ENCODE results near the gene RNF144A. TPM values are rescaled to one million over a fixed set of nuclear protein-coding genes. Genes with fewer than 3 reads are reported as not detected.

Gene RNF144A
- polyA plus RNA-seq, 1 experiment = 0.24 TPM

DNA sequence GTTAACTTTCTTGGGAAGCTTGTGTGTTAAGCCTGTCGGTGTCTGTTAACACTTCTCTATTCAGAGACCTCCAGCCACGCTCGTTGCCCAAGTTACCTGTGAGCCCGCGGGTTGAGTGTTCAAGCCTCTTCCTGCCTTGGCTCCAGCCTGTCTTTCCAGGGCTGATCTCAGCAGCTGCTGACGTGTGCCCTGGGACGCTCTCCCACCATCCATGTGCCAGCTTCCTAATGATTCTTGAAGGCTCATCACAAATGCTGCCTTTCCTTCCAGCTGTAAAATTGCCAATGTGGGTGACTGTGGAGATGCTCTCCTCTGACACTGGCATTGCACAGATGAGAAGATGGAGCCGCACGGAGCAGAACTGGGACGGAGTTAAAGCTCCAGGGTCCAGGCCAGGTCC, 6.1 kb downstream of the RNF144A start:
- H3K4me3 ChIP-seq (ENCODE audit: low read depth, low read length) = no peak overlapping the region
- CTCF ChIA-PET = no interaction called here
- POLR2A ChIA-PET = no interaction called here
- H3K27me3 ChIP-seq (ENCODE audit: control insufficient read depth, insufficient read depth, low read length) = peaks cover 8% of the 10 kb centered on the region
- no peak for TF ChIP-seq CTCF (IDR thresholded peaks at IDR 0.05; ENCODE audit: low read depth, low read length)
- DNase-seq (ENCODE audit: low read depth, low spot score) = no peak
- H3K27ac ChIP-seq (ENCODE audit: low read depth, low read length) = no peak overlapping the region
- H3K9me3 ChIP-seq (ENCODE audit: control insufficient read depth, insufficient read depth, low read length) = no peaks in the 10 kb centered on the region

DNA sequence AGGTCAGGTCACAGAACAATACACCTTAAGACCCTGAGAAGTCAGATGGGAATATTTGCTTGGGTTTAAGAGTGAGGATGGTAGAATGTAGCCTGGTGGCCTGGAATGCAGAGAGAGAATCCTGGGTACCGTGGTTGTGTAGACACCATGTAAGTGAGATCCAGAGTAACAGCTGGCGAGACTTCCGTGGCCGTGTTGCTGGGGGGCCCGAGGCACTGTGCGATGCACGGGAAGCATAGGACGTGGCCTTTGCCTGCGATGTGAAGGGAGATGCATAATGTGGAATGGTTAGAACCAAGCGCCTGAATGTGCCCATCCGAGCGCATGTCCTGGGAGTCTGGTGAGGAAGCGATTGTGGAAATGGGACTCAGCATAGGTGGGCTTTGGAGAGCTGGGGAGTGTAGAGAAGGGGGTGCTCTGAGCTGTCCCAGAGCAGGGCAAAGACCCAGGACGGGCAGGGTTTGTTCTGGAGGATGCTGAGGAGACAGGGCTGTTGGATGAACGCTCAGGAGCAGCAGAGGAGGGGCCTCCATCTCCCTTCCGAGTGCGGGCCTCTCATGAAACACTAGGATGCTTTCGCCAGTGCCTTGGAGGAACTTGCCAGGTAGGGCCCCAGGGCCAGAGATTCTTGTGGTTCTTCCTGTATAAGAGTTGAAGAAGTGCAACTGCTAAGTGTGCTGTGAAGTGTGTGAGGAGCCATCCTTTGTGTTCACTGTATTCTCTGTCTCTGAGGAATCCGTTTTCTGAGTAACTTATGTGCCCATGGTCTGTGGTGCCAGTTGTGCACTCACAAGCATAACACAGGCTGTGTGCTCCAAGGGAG, 7.1 kb downstream of the RNF144A start:
- no peak for TF ChIP-seq CTCF (IDR thresholded peaks at IDR 0.05; ENCODE audit: low read depth, low read length)
- Histone ChIP-seq H3K27me3 (ENCODE audit: control insufficient read depth, insufficient read depth, low read length) (peaks cover 4% of the 10 kb centered on the region), H3K27ac (ENCODE audit: low read depth, low read length) (no peak overlapping the region), H3K9me3 (ENCODE audit: control insufficient read depth, insufficient read depth, low read length) (no peaks in the 10 kb centered on the region), H3K4me3 (ENCODE audit: low read depth, low read length) (no peak overlapping the region)
- POLR2A ChIA-PET = no interaction called here
- DNase-seq (ENCODE audit: low read depth, low spot score) = no peak
- CTCF ChIA-PET = no interaction called here

DNA sequence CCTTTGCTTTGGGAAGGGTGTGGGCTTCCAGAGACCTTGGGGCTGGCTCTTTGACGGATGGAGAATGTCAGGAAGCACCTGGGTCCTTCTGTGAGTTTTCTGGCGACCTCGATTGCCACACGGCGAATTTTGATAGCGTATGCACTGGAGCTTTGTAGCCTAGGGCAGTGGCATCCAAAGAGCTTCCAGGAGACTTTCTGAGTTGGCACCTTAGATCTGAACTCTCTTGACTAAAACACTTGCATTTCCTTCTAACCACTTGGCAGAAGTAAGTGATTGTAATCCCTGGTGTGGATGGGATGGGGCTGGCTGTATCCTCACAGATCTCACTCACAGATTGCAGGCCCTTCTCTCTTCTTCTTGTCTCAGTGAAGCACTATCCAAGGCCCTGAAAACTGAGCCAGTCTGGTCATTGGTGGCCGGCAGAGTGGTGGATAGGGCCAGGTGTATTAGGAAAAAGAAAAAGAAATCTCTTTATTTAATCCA, 7.8 kb downstream of the RNF144A start:
- no peak for TF ChIP-seq CTCF (IDR thresholded peaks at IDR 0.05; ENCODE audit: low read depth, low read length)
- no peaks in the 10 kb centered on the region for H3K9me3 ChIP-seq (ENCODE audit: control insufficient read depth, insufficient read depth, low read length)
- H3K4me3 ChIP-seq (ENCODE audit: low read depth, low read length) = no peak overlapping the region
- CTCF ChIA-PET = no interaction called here
- no peak overlapping the region for H3K27ac ChIP-seq (ENCODE audit: low read depth, low read length)
- no peaks in the 10 kb centered on the region for H3K27me3 ChIP-seq (ENCODE audit: control insufficient read depth, insufficient read depth, low read length)
- no peak for DNase-seq (ENCODE audit: low read depth, low spot score)
- POLR2A ChIA-PET = no interaction called here

- Histone ChIP-seq H3K9me3 (ENCODE audit: control insufficient read depth, insufficient read depth, low read length) (no peaks in the 10 kb centered on the region), H3K27ac (ENCODE audit: low read depth, low read length) (no peak overlapping the region), H3K27me3 (ENCODE audit: control insufficient read depth, insufficient read depth, low read length) (no peaks in the 10 kb centered on the region), H3K4me3 (ENCODE audit: low read depth, low read length) (no peak overlapping the region)
- no peak for TF ChIP-seq CTCF (IDR thresholded peaks at IDR 0.05; ENCODE audit: low read depth, low read length)
- ChIA-PET POLR2A (no interaction called here), CTCF (no interaction called here)
- no peak for DNase-seq (ENCODE audit: low read depth, low spot score)
Measured at GRCh38 chr2:6926071-6926732, 9.0 kb downstream of the RNF144A start.

- no peak overlapping the region for H3K27ac ChIP-seq (ENCODE audit: low read depth, low read length)
- no peak for TF ChIP-seq CTCF (IDR thresholded peaks at IDR 0.05; ENCODE audit: low read depth, low read length)
- H3K27me3 ChIP-seq (ENCODE audit: control insufficient read depth, insufficient read depth, low read length) = no peaks in the 10 kb centered on the region
- DNase-seq (ENCODE audit: low read depth, low spot score) = no peak
- H3K4me3 ChIP-seq (ENCODE audit: low read depth, low read length) = no peak overlapping the region
- no peaks in the 10 kb centered on the region for H3K9me3 ChIP-seq (ENCODE audit: control insufficient read depth, insufficient read depth, low read length)
- ChIA-PET CTCF (no interaction called here), POLR2A (no interaction called here)
Measured at GRCh38 chr2:6927186-6927585, 10.0 kb downstream of the RNF144A start.
